ENCODE data around the gene VWCE.
"Not testable (repeated sequence)": the region's sequence is repeated elsewhere in the genome, so short reads cannot be mapped to it uniquely, and the experiment has no call there.

VWCE gene

DNA sequence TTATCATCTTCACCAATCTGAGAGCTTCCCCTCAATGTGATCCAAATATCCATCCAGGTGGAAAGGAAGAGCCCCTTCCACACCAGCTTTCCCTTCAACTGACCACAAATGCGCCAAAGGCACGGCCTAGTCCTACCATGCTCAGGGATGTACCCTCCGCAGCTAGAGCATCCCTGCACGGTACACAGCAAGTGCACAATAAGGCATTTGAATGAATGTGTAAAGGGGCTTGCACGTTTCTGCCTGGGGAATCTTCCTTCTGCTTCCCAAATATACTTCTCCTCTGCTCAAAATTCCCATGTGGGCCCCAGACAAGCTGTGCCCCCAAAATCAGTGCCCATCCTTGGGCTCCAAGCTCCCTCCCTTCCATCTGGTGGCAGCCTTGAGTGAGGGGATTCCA lies 76.1 kb downstream of the VWCE start:
- DNase-seq (ENCODE audit: low read depth); H3K4me3 ChIP-seq (ENCODE audit: low read depth, low read length): not testable (repeated sequence)

- H3K4me3 ChIP-seq (ENCODE audit: low read depth, low read length); DNase-seq (ENCODE audit: low read depth): not testable (repeated sequence)
These were observed 76.8 kb downstream of the VWCE start for GRCh38 chr11:61218306-61218705.

DNA sequence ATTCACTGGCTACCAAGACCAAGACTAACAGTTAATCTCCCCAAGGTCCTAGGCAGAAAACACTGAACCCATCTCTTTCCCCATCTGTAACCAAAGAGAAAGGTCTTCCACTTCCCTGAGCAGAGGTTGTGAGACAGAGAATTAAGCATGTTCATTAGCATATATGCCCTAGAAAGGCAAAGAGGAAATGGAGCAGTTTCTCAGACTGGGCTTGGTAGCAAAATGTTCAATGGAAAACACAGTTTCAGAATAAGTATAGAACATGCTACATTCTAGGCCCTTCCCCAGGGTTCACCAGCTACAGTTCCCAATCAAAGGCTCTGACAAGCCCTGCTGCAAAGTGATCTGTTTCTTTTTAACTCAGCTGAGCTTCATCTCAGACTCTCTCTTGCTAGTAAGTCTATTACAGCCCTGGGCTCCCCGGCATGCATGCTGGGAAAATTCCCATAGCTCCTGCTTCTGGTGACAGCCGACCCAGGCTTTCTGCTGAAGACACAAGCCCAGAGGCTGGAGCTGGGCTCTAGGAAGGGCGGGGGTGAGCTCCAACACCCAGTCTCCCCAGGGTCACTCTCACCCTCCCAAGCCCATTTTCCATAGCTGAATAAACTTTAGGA lies 81.3 kb downstream of the VWCE start:
- H3K4me3 ChIP-seq (ENCODE audit: low read depth, low read length); DNase-seq (ENCODE audit: low read depth): not testable (repeated sequence)

- H3K4me3 ChIP-seq (ENCODE audit: low read depth, low read length); DNase-seq (ENCODE audit: low read depth): not testable (repeated sequence)
These were observed 82.9 kb downstream of the VWCE start for GRCh38 chr11:61212202-61212601.

GRCh38 chr11:61211327-61211952 lies 83.7 kb downstream of the VWCE start:
- DNase-seq (ENCODE audit: low read depth); H3K4me3 ChIP-seq (ENCODE audit: low read depth, low read length): not testable (repeated sequence)

GRCh38 chr11:61210629-61211028 lies 84.5 kb downstream of the VWCE start:
- H3K4me3 ChIP-seq (ENCODE audit: low read depth, low read length); DNase-seq (ENCODE audit: low read depth): not testable (repeated sequence)

Data from LNCaP clone FGC (cell line).